Femur (tissue), 1 donor: ENCODE results near the gene MVB12A.

ENCODE experiments used
- DNase-seq: peaks from one replicate; pipeline ENCODE4 v3.0.0-alpha.2; 2017

Gene MVB12A

DNA sequence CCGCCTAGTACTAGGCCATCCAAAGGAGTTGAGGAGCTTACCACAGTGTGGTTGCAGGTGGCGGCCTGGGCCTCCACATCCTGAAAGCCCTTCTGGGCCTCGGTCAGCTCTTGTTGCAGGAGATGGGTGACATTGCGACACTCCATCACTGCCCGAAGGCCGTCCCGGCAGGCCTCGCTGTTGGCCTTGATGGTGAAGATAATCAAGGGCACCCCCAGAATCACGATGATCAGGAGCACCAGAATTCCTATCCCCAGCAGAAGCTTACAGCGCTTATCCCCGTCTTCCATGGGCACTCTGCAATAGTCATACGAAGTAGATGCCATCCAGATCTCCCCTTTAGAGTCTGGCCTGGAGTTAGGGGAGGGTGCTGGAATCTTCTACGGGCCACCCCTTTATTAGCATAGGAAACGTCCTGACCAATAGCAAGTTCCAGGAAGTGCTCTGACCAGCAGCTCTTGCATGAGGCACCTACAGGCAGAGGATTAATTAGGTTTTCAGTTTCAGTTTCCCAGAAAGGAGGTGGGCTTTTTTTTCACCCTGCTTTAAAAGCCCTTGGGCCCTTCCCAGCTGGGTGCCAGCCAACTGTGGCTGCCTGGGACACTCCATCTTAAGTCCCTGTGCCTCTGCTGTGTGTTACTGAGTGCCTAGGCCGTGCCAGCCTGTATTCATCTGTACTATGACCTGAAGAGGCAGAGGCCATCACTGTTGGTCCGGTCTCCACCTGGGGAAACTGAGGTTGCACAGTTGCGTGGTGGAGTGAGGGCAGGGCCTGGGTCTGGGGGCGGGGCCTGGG, 14.4 kb upstream of the MVB12A start, which contains the start of gene BST2:
Gene BST2 (minus strand): TSS at position 381 of the 796 bp plus-strand sequence. CDS start 55 bp downstream, at position 326.
- peak; percentile 54 for DNase-seq

DNA sequence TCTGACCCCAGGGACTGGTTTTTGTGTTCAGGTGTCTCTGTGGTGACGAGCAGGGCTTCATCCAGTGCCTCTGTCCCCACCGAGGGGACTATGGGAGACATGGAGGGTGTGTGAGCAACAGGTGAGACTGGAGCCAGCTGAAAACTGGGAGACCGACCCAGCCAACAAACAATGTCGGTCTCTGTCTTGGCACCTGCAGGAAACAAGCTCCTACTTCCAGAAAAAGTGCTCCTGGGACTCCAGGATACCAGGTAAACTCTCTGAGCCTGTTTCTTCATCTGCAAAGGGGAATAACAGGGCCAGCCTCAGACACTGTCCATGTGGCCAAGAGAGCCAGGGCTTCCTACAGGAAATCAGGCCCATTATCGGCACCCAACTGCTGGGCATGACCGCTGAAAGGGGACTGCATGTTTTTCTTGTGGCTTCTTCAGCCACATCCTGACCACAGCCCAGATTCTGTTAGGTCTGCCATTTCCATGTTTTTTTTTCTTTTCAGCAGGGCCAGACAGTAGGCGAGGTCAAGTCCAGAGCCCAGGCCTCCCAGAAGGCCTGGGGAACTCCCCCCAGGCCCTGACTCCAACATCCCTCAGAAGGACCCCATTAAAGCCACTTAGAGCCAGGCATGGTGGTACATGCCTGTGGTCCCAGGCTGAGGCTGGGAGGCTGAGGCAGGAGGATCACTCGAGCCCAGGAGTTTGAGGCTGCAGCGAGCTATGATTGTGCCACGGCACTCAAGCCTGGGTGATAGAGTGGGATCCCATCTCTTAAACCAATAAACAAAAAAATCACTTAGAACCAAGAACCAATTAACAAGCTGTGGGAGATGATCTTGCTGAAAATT, 13.6 kb upstream of the MVB12A start:
- peak; percentile 67 for DNase-seq

- DNase-seq: no peak
These were observed 13.0 kb upstream of the MVB12A start for GRCh38 chr19:17406887-17407196.

DNA sequence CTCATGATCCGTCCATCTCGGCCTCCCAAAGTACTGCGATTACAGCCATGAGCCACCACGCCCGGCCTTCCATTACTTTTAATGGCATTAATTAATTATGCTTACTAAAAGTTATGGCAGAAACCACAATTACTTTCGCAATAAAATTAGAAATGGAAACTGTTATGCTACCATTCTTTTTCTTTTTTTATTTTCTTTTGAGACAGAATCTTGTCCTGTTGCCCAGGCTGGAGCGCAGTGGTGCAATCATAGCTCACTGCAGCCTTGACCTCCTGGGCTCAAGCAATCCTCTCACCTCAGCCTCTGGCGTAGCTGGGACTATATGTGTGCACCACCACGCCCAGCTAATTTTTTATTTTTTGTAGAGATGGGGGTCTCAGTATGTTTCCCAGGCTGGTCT, 9.9 kb upstream of the MVB12A start:
- DNase-seq: no peak

DNA sequence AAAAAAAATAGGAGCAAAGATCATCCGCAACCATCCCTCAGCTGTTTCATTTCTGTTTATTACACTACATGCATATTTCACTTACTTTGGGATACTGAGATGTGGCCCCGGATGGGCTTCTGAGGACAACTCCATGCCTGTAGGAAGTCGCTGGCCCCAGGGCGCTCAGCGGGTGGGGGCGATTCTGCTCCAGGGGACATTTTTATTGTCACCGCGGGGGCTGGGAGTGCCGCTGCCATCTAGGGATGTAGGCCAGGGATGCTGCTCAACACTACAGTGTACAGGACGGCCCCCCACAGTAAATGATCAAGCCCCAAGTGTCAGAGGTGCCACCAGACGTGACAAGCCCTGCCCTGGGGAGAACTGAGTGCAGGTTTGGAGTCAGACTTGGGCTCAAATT, 8.0 kb upstream of the MVB12A start:
- DNase-seq: no peak

DNA sequence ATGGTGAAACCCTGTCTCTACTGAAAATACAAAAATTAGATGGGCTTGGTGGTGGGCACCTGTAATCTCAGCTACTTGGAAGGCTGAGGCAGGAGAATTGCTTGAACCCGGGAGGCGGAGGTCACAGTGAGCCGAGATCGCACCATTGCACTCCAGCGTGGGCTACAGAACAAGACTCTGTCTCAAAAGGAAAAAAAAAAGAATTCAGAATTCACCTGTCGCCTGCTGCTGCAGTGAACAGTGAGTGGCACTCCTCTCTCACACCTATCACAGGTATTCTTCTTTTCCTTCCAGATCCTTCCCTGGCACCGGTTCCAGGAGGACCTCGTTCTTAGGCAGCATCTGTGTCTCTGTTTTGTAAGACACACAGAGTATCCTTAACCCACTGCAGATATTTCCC, 5.8 kb upstream of the MVB12A start:
- DNase-seq: no peak

DNA sequence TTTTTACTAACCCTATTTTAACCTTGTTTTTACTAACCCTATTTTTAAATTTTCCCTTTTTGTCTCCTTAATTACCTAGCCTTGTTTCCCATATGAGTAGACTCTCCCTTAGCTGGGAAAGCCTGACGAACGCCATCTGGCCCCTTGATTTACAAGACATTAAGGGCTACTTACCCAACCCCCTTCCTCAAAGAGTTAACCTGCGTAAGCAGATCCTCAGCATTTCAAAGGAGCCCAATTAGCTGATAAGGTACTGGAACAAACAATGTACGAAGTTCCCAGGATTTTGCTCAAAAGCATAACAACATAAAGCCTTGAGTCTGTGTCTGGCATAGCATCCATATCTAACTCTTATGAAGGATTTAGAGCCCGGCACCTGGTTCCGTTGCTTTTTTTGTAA, 4.7 kb upstream of the MVB12A start:
- DNase-seq: no peak

GRCh38 chr19:17418710-17419109, 1.1 kb upstream of the MVB12A start:
- no peak for DNase-seq

DNA sequence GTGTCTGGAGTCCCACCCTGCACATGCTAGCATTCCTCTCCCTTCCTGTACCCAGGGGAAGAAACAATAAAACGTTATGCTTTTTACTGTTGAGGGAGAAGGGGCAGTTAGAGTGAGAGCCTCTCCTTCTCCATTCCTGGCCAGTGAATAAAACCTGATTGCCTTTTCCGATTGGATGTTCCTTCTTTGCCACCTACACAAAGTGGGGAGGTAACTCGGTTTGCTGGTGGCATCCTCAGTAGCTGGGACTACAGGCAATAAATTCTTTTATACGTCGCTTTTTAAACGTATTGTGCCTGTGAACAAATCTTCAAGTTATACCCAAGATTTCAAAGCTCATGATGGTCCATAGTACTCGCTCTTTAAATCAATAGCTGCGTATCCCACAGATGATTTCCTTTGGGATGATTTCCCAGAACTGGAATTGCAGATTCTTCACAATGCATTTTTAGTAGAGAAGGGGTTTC, 660 bp upstream of the MVB12A start:
- DNase-seq: no peak

- DNase-seq: peak; percentile 74
These were observed 653 bp downstream of the MVB12A start for GRCh38 chr19:17420475-17420924.

- no peak for DNase-seq
These were observed 2.1 kb downstream of the MVB12A start for GRCh38 chr19:17421942-17422341.

DNA sequence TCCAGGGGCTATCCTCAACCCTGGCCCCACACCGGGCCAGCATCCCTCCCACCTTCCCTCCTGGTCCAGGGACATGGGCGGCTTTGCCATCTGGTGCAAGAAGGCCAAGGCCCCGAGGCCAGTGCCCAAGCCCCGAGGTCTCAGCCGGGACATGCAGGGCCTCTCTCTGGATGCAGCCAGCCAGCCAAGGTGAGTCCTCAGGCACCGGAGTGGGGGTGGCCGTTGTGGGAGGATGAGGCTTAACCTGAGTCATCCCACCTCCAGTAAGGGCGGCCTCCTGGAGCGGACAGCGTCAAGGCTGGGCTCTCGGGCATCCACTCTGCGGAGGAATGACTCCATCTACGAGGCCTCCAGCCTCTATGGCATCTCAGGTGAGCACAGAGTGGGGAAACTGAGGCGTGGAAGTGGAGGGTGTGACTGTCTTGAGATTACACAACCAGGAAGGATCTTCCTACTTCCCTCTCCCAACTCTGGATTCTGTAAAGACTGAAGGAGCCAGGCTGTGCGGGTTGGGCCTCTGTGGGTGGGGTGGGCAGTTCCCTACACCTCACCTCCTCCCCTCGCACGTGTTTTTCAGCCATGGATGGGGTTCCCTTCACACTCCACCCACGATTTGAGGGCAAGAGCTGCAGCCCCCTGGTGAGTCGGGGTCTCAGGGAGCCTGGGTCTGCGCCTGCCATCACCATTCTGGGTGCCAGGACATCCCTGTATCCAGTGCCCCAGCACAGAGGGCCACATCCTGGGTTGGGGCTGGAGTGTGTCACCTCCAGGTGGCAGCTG, 3.8 kb downstream of the MVB12A start:
- no peak for DNase-seq

DNA sequence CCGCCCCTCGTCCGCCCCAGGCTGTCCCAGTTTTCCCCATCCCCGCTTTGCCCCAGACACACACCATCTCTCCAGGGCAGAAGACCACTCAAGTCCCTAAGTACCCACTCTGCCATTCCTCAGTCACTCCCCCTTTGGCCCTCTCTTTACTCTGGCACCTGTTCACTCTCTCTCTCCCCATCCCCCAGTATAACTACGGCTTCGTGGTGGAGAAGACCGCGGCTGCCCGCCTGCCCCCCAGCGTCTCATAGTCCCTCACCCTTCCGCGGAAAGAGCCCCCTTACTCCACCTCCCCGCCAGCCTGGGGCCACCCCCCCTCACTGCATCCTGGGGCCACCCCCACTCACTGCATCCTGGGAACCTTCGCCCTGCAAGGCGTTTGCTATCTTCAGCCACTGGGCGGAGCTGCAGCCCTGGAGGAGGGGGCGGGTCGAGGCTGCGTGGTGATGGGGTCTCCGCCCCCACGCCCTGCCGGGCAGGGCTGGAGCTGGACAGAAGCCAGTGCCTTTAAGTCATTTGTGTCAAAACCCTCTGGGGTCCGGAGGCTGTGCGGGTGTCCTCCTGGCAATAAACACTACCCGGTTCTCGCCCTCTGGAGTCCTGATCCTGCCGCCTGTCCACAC, 5.0 kb downstream of the MVB12A start:
- peak; percentile 64 for DNase-seq

DNA sequence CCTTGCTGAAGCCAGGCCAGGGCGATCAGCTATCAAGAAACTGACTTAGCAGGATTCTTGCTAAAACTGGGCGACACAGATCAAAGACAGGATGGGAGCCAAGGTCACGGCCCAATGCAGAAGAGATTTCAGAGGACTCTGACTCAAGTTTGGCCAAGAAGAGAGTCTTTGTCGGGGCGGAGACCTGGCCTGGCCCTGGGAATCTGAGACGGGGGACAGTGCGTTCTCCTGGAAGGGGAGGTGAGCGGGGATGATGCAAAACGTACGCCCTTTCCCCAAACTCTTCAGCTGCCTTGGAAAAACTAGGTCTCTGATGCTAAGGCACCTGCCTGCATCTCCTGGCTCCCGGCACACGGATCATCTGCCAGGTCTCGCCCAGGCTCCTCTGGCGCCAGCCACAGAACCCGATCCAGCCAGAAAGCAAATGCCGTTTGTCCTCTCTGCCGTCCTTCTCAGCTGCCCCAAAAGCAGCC, 9.8 kb downstream of the MVB12A start:
- no peak for DNase-seq

- DNase-seq: no peak
These were observed 11.6 kb downstream of the MVB12A start for GRCh38 chr19:17431417-17431816.

GRCh38 chr19:17435218-17435617, 15.4 kb downstream of the MVB12A start:
- DNase-seq: no peak

DNA sequence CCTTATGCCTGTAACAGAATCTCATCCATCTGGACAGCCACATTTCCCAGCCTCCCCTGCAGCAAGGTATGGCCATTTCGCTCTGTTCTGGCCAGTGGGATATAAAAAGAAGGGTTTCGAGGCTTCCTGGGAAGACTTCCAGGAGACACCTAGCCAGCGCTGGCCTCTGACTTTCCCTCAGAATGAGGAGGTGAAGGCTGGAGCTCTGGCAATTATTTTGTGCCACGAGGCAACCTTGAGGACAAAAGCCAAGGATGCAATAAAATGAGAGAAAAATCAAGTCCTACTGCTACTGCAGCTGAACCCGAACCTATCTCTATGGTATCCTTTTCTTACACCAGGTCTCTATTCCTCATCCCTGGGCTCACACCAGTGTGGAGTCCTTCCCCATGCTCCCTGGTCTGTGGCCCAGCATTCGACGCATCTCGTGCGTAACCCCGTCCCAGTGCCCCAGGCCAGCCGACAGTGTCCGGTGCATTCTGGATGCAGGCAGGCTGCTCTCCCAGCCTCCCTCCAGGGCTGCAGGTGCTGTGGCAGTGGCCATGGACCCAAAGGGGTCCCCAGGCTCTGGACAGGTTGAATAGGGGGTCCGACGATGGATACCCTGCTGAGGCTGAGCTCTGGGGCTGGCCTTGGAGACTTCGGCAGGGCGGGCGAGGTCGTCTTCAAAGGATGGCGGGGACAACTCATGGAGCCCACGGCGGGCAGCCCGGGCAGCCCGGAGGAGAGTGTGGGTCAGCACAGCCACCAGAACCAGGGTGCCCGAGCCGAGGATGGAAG, 16.4 kb downstream of the MVB12A start:
- DNase-seq: no peak

GRCh38 chr19:17436874-17437267, 17.0 kb downstream of the MVB12A start:
- no peak for DNase-seq

DNA sequence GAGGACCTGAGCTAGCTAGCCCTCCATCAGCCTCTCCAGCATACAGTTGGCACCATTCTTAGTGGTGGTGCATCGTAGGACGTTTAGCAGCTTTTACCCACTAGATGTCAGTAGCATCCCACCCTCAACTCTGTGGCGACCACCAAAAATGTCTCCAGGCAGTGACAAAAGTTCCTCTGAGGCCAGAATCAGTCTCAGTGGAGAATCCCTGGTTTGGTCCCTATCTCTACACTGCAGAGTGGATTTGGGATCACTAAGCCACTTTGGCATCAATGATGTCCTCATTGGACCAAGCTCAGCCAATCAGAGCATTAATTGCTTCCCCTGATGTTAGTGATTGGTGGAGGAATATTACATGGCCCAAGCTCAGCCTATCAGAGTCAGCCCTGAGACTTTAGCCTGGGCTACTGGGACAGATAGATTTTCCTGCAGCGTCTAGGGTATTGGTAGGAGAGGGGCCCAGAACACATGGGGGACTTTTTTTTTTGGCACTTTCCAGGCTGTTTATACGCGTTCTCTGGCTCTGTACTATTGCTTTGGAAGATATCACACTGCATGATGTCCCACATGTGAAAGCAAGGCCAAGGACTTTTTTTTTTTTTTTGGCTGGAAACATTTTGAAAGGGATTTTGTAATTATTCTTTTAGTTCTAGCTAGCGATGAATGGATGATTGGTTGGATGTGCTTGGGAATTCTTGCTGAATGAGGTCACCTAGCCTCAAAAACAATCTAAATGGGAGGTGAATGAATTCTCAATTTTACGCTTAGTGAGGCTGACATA, 21.6 kb downstream of the MVB12A start:
- DNase-seq: no peak

DNA sequence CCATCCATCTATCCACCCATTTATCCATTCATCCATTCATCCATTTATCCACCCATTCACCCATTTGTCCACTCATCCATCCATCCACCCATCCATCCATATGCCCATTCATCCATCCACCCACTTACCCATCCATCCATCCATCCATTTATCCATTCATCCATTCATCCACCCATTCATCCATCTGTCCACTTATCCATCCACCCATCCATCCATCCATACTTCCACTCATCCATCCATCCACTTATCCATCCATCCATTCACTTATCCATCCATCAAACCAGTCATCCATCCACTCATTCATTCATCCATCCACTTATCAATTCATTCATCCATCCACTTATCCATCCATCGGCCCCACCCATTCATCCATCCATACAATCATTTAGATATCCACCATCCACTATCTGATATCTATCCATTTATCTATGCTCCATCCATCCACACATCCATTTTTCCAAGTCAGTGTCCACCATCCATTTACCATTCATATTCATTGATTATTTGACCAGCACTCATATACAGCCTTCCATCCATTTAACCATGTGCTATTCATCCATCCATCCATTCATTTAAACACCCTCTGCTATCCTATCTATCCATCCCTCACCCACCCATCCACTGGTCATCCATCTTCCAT, 25.8 kb downstream of the MVB12A start:
- DNase-seq: no peak
